Body of pancreas (tissue), 4 donors: ENCODE measurements around the gene IL24.

Experiments
- POLR2A ChIP-seq, 3 donors: fragments of 450-650 bp; IDR thresholded peaks; one replicate each; pipeline ENCODE4 v1.6.1; 2016; ENCODE audit warnings: antibody characterized with exemption in 3 of 3, mild to moderate bottlenecking in 2 of 3
- TF ChIP-seq, protein P1 (sequence below), 7 experiments: fragments of 450-650 bp in 4 of 7; fragments of 200-600 bp in 3 of 7; sonication (generic) in 3 of 7; IDR thresholded peaks; one replicate each; pipeline ENCODE4 v1.5.1; 2016 to 2019; ENCODE audit warnings: antibody characterized with exemption in 7 of 7

DNA sequence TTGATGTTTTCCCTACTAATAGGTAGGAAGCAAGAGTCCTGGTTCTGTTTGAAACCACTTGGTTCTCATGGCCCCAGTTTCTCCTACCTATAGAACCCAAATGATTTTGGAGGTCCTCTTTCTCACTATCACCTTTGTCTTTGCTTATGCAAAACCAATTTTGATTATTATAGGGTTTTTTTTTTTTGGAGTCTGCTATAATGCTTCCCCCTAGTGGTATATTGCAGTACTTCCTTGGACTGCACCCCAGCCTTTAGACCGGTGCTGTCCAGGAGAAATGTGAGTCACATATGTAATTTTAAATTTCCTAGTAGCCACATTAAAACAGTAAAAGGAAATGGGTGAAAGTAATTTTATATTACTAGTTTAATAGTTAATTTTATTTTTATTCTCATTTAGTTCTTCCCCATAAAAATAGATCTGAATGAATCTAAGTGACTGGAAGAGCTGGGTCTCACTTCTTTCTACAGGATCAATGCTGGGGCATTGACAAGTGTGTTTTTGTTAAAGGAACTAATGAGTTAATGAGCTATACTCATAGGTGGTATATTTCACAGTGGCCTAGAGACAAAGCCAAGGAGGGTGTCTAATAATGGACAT is 13.9 kb downstream of the IL24 start:
- TF ChIP-seq, protein P1, sequence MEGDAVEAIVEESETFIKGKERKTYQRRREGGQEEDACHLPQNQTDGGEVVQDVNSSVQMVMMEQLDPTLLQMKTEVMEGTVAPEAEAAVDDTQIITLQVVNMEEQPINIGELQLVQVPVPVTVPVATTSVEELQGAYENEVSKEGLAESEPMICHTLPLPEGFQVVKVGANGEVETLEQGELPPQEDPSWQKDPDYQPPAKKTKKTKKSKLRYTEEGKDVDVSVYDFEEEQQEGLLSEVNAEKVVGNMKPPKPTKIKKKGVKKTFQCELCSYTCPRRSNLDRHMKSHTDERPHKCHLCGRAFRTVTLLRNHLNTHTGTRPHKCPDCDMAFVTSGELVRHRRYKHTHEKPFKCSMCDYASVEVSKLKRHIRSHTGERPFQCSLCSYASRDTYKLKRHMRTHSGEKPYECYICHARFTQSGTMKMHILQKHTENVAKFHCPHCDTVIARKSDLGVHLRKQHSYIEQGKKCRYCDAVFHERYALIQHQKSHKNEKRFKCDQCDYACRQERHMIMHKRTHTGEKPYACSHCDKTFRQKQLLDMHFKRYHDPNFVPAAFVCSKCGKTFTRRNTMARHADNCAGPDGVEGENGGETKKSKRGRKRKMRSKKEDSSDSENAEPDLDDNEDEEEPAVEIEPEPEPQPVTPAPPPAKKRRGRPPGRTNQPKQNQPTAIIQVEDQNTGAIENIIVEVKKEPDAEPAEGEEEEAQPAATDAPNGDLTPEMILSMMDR (IDR thresholded peaks at IDR 0.05), result peak; percentile 61 to 98 (median 77)
- no peak for TF ChIP-seq POLR2A (IDR thresholded peaks at IDR 0.05)
